ENCODE results near the gene ANKRD1.
"Not testable (repeated sequence)": the region's sequence is repeated elsewhere in the genome, so short reads cannot be mapped to it uniquely, and the experiment has no call there.

The ANKRD1 gene

GRCh38 chr10:90884431-90884830 is 36.5 kb downstream of the ANKRD1 start:
- no peak for DNase-seq (ENCODE audit: low read depth, low spot score)
- H3K36me3 ChIP-seq (ENCODE audit: control insufficient read depth, insufficient read depth, low read length), result no peaks in the 10 kb centered on the region; the same call in 1 of the 2 replicates
- no peaks in the 10 kb centered on the region for H3K4me1 ChIP-seq (ENCODE audit: control insufficient read depth, insufficient read depth, low read length)
- no peaks in the 10 kb centered on the region for H3K27me3 ChIP-seq (ENCODE audit: control insufficient read depth, insufficient read depth, low read length)
- H3K27ac ChIP-seq (ENCODE audit: low read length), result no peak overlapping the region
- WGBS (ENCODE audit: insufficient coverage, insufficient read length), result no CpG with 5 or more reads among the region's 3 CpGs
- H3K4me3 ChIP-seq (ENCODE audit: low read length), result no peak overlapping the region
- no peaks in the 10 kb centered on the region for H3K9me3 ChIP-seq (ENCODE audit: control insufficient read depth, insufficient read depth, low read length)

GRCh38 chr10:90880059-90880719 is 40.7 kb downstream of the ANKRD1 start:
- not testable (repeated sequence) for H3K27me3 ChIP-seq (ENCODE audit: control insufficient read depth, insufficient read depth, low read length); H3K4me3 ChIP-seq (ENCODE audit: low read length); H3K36me3 ChIP-seq (ENCODE audit: control insufficient read depth, insufficient read depth, low read length); H3K27ac ChIP-seq (ENCODE audit: low read length); H3K4me1 ChIP-seq (ENCODE audit: control insufficient read depth, insufficient read depth, low read length); DNase-seq (ENCODE audit: low read depth, low spot score); H3K9me3 ChIP-seq (ENCODE audit: control insufficient read depth, insufficient read depth, low read length)
- WGBS (ENCODE audit: insufficient coverage, insufficient read length), result no CpG with 5 or more reads among the region's 8 CpGs

GRCh38 chr10:90879062-90879461 is 41.8 kb downstream of the ANKRD1 start:
- peaks cover 7% of the 10 kb centered on the region; the same call in 1 of the 2 replicates for H3K36me3 ChIP-seq (ENCODE audit: control insufficient read depth, insufficient read depth, low read length)
- H3K27me3 ChIP-seq (ENCODE audit: control insufficient read depth, insufficient read depth, low read length), result no peaks in the 10 kb centered on the region
- H3K27ac ChIP-seq (ENCODE audit: low read length), result no peak overlapping the region
- H3K4me1 ChIP-seq (ENCODE audit: control insufficient read depth, insufficient read depth, low read length), result no peaks in the 10 kb centered on the region
- DNase-seq (ENCODE audit: low read depth, low spot score), result no peak
- no peak overlapping the region for H3K4me3 ChIP-seq (ENCODE audit: low read length)
- H3K9me3 ChIP-seq (ENCODE audit: control insufficient read depth, insufficient read depth, low read length), result no peaks in the 10 kb centered on the region
- WGBS (ENCODE audit: insufficient coverage, insufficient read length), result no CpG with 5 or more reads among the region's 2 CpGs

GRCh38 chr10:90872648-90873020 is 48.3 kb downstream of the ANKRD1 start:
- no peaks in the 10 kb centered on the region for H3K4me1 ChIP-seq (ENCODE audit: control insufficient read depth, insufficient read depth, low read length)
- peak overlapping the region; percentile 93; the same call in 1 of the 2 replicates for H3K4me3 ChIP-seq (ENCODE audit: low read length)
- no CpG with 5 or more reads among the region's 8 CpGs for WGBS (ENCODE audit: insufficient coverage, insufficient read length)
- H3K27me3 ChIP-seq (ENCODE audit: control insufficient read depth, insufficient read depth, low read length), result no peaks in the 10 kb centered on the region
- H3K27ac ChIP-seq (ENCODE audit: low read length), result no peak overlapping the region
- H3K9me3 ChIP-seq (ENCODE audit: control insufficient read depth, insufficient read depth, low read length), result no peaks in the 10 kb centered on the region
- peaks cover 7% of the 10 kb centered on the region; the same call in 1 of the 2 replicates for H3K36me3 ChIP-seq (ENCODE audit: control insufficient read depth, insufficient read depth, low read length)
- no peak for DNase-seq (ENCODE audit: low read depth, low spot score)

GRCh38 chr10:90871766-90872647 is 48.9 kb downstream of the ANKRD1 start, which contains the start of gene RPP30:
Gene RPP30 (plus strand): TSS chr10:90871974. CDS start chr10:90871987, 13 bp downstream.
- no peak within 1 kb of the TSS for H3K27ac ChIP-seq (ENCODE audit: low read length)
- no CpG with 5 or more reads among the region's 43 CpGs for WGBS (ENCODE audit: insufficient coverage, insufficient read length)
- no peaks in the 10 kb centered on the region for H3K4me1 ChIP-seq (ENCODE audit: control insufficient read depth, insufficient read depth, low read length)

GRCh38 chr10:90871279-90871765 is 49.6 kb downstream of the ANKRD1 start:
- no CpG with 5 or more reads among the region's 14 CpGs for WGBS (ENCODE audit: insufficient coverage, insufficient read length)
- H3K36me3 ChIP-seq (ENCODE audit: control insufficient read depth, insufficient read depth, low read length), result 0 out of 2 replicates have a peak, but pooled peaks cover 3% of the 10 kb centered on the region
- DNase-seq (ENCODE audit: low read depth, low spot score), result peak; percentile 68
- H3K9me3 ChIP-seq (ENCODE audit: control insufficient read depth, insufficient read depth, low read length), result no peaks in the 10 kb centered on the region
- H3K4me1 ChIP-seq (ENCODE audit: control insufficient read depth, insufficient read depth, low read length), result no peaks in the 10 kb centered on the region
- H3K4me3 ChIP-seq (ENCODE audit: low read length), result peak overlapping the region; percentile 93; the same call in 1 of the 2 replicates
- H3K27ac ChIP-seq (ENCODE audit: low read length), result no peak overlapping the region
- no peaks in the 10 kb centered on the region for H3K27me3 ChIP-seq (ENCODE audit: control insufficient read depth, insufficient read depth, low read length)

More at GRCh38 chr10:90871766-90872647, 48.9 kb downstream of the ANKRD1 start, which contains the start of gene RPP30:
- DNase-seq (ENCODE audit: low read depth, low spot score), result no peak
- H3K4me3 ChIP-seq (ENCODE audit: low read length), result peak within 1 kb of the TSS; percentile 93
- H3K36me3 ChIP-seq (ENCODE audit: control insufficient read depth, insufficient read depth, low read length), result 0 out of 2 replicates have a peak, but pooled peaks cover 4% of the 10 kb centered on the region
- no peaks in the 10 kb centered on the region for H3K27me3 ChIP-seq (ENCODE audit: control insufficient read depth, insufficient read depth, low read length)
- H3K9me3 ChIP-seq (ENCODE audit: control insufficient read depth, insufficient read depth, low read length), result no peaks in the 10 kb centered on the region

- H3K4me1 ChIP-seq (ENCODE audit: control insufficient read depth, insufficient read depth, low read length), result no peaks in the 10 kb centered on the region
- WGBS (ENCODE audit: insufficient coverage, insufficient read length), result 100% methylated on average over 2 of the region's 4 CpGs
- no peak for DNase-seq (ENCODE audit: low read depth, low spot score)
Observed at GRCh38 chr10:90866050-90866598, 54.8 kb downstream of the ANKRD1 start.

GRCh38 chr10:90865401-90865800 is 55.5 kb downstream of the ANKRD1 start:
- no peak for DNase-seq (ENCODE audit: low read depth, low spot score)
- Histone ChIP-seq H3K9me3 (ENCODE audit: control insufficient read depth, insufficient read depth, low read length) (no peaks in the 10 kb centered on the region), H3K27me3 (ENCODE audit: control insufficient read depth, insufficient read depth, low read length) (no peaks in the 10 kb centered on the region), H3K4me3 (ENCODE audit: low read length) (no peak overlapping the region), H3K4me1 (ENCODE audit: control insufficient read depth, insufficient read depth, low read length) (no peaks in the 10 kb centered on the region), H3K27ac (ENCODE audit: low read length) (no peak overlapping the region), H3K36me3 (ENCODE audit: control insufficient read depth, insufficient read depth, low read length) (no peaks in the 10 kb centered on the region)
- WGBS (ENCODE audit: insufficient coverage, insufficient read length), result 100% methylated on average over 1 of the region's 3 CpGs

More at GRCh38 chr10:90866050-90866598, 54.8 kb downstream of the ANKRD1 start:
- Histone ChIP-seq H3K4me3 (ENCODE audit: low read length) (no peak overlapping the region), H3K27ac (ENCODE audit: low read length) (no peak overlapping the region), H3K36me3 (ENCODE audit: control insufficient read depth, insufficient read depth, low read length) (no peaks in the 10 kb centered on the region), H3K27me3 (ENCODE audit: control insufficient read depth, insufficient read depth, low read length) (no peaks in the 10 kb centered on the region), H3K9me3 (ENCODE audit: control insufficient read depth, insufficient read depth, low read length) (no peaks in the 10 kb centered on the region)

- no peak for DNase-seq (ENCODE audit: low read depth, low spot score)
- Histone ChIP-seq H3K9me3 (ENCODE audit: control insufficient read depth, insufficient read depth, low read length) (no peaks in the 10 kb centered on the region), H3K27me3 (ENCODE audit: control insufficient read depth, insufficient read depth, low read length) (no peaks in the 10 kb centered on the region), H3K4me1 (ENCODE audit: control insufficient read depth, insufficient read depth, low read length) (no peaks in the 10 kb centered on the region), H3K4me3 (ENCODE audit: low read length) (no peak overlapping the region), H3K36me3 (ENCODE audit: control insufficient read depth, insufficient read depth, low read length) (no peaks in the 10 kb centered on the region), H3K27ac (ENCODE audit: low read length) (no peak overlapping the region)
- WGBS (ENCODE audit: insufficient coverage, insufficient read length), result no CpG with 5 or more reads among the region's 2 CpGs
Observed at GRCh38 chr10:90862908-90863514, 57.9 kb downstream of the ANKRD1 start.
